Upper lobe of right lung (tissue), 1 donor: ENCODE results near the gene ZYG11B. TPM values are rescaled to one million over a fixed set of nuclear protein-coding genes. Genes with fewer than 3 reads are reported as not detected.
"Not testable (repeated sequence)": the region's sequence is repeated elsewhere in the genome, so short reads cannot be mapped to it uniquely, and the experiment has no call there.

Experiments
- ATAC-seq: fragments of 200-7000 bp; cut with Tn5 transposase; one replicate; pipeline ENCODE4 v1.9.1; 2020; ENCODE audit warnings: mild to moderate bottlenecking, moderate library complexity
- DNase-seq: peaks from one replicate; pipeline ENCODE4 v3.0.0-alpha.2; 2020
- H3K27ac ChIP-seq: fragments of 200-600 bp; one replicate; pipeline ENCODE4 v1.8.0; 2022
- H3K27me3 ChIP-seq: fragments of 200-600 bp; one replicate; pipeline ENCODE4 v1.8.0; 2022; ENCODE audit warnings: mild to moderate bottlenecking
- H3K36me3 ChIP-seq: fragments of 200-600 bp; one replicate; pipeline ENCODE4 v1.8.0; 2022
- H3K4me1 ChIP-seq: fragments of 200-600 bp; one replicate; pipeline ENCODE4 v1.8.0; 2022
- H3K4me3 ChIP-seq: fragments of 200-600 bp; one replicate; pipeline ENCODE4 v1.8.0; 2022; ENCODE audit warnings: mild to moderate bottlenecking
- H3K9me3 ChIP-seq: fragments of 200-600 bp; one replicate; pipeline ENCODE4 v1.8.0; 2022
- intact Hi-C: fragments of 100-400 bp; cut with DNase I; formaldehyde crosslinking; loops from one replicate; pipeline ENCODE4 v1.11.0; 2022
- total RNA-seq: library from RNA; stranded (reverse); fragmentation: NEBNext Ultra II Directional; extraction: Animal tissue kit (Norgen Biotek cat#: 25700); gene quantifications from one replicate; pipeline ENCODE4 v1.2.1, GENCODE V29; 2021
- TF ChIP-seq, protein P1 (sequence below): fragments of 200-600 bp; IDR thresholded peaks from one replicate; pipeline ENCODE4 v1.8.0; 2022; ENCODE audit warnings: antibody characterized with exemption
- donor health status: DM: no; HTN: yes; CAD: no; lungs with severe emphysema.

The ZYG11B gene
- total RNA-seq, 1 donor from 2014 or later: 30.5 TPM

DNA sequence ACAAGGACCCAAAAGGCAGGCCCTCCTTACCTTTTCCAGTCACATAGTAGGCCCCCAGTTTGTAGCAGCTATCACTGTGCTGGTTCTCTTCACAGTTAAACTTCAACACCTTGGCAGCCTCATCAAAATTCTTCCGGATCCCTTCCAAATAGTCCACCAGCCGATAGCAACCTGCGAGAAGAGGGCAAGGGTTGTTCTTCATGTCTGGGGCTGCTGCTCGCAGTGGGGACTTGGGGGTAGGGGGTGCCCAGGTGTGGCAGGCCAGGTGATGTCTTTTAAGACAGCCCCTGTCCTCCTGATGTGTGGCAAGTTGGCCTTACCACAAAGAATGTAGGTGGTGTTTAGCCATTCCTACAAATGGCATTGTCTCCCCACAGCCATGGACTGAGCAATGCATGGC is 33.6 kb upstream of the ZYG11B start:
- Histone ChIP-seq H3K27me3 (no peaks in the 10 kb centered on the region), H3K9me3 (no peaks in the 10 kb centered on the region), H3K36me3 (peaks cover 45% of the 10 kb centered on the region), H3K27ac (no peak overlapping the region), H3K4me1 (peaks cover 7% of the 10 kb centered on the region), H3K4me3 (no peak overlapping the region)
- TF ChIP-seq, protein P1, sequence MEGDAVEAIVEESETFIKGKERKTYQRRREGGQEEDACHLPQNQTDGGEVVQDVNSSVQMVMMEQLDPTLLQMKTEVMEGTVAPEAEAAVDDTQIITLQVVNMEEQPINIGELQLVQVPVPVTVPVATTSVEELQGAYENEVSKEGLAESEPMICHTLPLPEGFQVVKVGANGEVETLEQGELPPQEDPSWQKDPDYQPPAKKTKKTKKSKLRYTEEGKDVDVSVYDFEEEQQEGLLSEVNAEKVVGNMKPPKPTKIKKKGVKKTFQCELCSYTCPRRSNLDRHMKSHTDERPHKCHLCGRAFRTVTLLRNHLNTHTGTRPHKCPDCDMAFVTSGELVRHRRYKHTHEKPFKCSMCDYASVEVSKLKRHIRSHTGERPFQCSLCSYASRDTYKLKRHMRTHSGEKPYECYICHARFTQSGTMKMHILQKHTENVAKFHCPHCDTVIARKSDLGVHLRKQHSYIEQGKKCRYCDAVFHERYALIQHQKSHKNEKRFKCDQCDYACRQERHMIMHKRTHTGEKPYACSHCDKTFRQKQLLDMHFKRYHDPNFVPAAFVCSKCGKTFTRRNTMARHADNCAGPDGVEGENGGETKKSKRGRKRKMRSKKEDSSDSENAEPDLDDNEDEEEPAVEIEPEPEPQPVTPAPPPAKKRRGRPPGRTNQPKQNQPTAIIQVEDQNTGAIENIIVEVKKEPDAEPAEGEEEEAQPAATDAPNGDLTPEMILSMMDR: no peak
- DNase-seq: no peak
- intact Hi-C loops: no loop called here
- no peak for ATAC-seq

DNA sequence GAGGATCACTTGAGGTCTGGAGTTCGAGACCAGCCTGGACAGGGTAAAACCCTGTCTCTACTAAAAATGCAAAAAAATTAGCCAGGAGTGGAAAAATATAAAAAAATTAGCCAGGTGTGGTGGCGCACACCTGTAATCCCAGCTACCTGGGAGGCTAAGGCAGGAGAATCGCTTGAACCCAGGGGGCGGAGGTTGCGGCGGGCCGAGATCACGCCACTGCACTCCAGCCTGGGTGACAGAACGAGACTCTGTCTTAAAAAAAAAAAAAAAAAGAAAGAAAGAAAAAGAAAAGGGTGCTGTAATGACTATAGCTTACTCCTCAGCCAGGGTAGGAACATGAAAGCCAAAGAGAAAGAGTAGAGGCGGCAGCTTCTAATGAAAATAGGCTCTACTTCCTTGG is 32.9 kb upstream of the ZYG11B start:
- H3K4me3 ChIP-seq, H3K9me3 ChIP-seq, ATAC-seq, DNase-seq, H3K27ac ChIP-seq, intact Hi-C loops, H3K4me1 ChIP-seq, H3K27me3 ChIP-seq: not testable (repeated sequence)
- H3K36me3 ChIP-seq: peaks cover 40% of the 10 kb centered on the region

DNA sequence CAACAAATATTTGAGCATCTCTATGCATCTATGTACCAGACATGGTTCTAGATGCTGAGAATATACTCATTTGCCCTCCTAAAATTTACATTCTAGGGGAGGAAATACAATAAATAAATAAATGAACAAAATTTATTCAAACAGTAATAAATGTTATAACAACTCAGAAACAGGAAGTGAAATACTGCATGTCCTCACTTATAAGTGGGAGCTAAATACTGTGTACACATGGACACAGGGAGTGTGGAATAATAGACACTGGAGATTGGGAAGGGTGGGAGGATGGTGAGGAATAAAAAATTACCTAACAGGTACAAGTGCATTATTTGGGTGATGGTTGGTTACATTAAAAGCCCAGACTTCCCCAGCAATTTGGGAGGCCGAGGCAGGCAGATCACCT is 32.4 kb upstream of the ZYG11B start:
- intact Hi-C loops: no loop called here
- no peaks in the 10 kb centered on the region for H3K27me3 ChIP-seq
- H3K9me3 ChIP-seq: no peaks in the 10 kb centered on the region
- ATAC-seq (no peak), DNase-seq (no peak)
- H3K4me1 ChIP-seq: peaks cover 12% of the 10 kb centered on the region
- no peak overlapping the region for H3K27ac ChIP-seq
- no peak overlapping the region for H3K4me3 ChIP-seq
- TF ChIP-seq, protein P1: no peak
- H3K36me3 ChIP-seq: peaks cover 35% of the 10 kb centered on the region

DNA sequence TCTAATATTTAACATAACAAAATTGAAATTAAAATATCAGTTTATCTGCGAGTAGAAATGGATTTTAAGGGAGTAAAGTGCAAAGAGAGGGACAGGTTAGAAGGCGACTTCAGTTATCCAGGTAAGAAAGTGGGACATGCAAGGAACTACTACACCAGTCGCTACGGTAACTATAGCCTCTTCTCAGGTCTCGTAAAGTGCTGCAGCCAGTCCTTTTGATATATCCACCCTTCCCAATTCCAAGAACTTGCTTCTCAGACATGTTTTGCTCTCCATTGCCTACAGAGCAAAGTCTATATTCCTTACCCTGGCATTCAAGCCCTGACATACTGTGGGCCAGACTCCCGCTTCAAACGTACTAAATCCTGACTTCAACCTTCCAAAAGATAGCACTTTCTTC is 30.6 kb upstream of the ZYG11B start:
- H3K27ac ChIP-seq: no peak overlapping the region
- intact Hi-C loops: no loop called here
- H3K36me3 ChIP-seq: peaks cover 22% of the 10 kb centered on the region
- no peak for DNase-seq
- no peaks in the 10 kb centered on the region for H3K9me3 ChIP-seq
- no peaks in the 10 kb centered on the region for H3K27me3 ChIP-seq
- no peak for ATAC-seq
- H3K4me1 ChIP-seq: peaks cover 12% of the 10 kb centered on the region
- TF ChIP-seq, protein P1: no peak
- H3K4me3 ChIP-seq: no peak overlapping the region

DNA sequence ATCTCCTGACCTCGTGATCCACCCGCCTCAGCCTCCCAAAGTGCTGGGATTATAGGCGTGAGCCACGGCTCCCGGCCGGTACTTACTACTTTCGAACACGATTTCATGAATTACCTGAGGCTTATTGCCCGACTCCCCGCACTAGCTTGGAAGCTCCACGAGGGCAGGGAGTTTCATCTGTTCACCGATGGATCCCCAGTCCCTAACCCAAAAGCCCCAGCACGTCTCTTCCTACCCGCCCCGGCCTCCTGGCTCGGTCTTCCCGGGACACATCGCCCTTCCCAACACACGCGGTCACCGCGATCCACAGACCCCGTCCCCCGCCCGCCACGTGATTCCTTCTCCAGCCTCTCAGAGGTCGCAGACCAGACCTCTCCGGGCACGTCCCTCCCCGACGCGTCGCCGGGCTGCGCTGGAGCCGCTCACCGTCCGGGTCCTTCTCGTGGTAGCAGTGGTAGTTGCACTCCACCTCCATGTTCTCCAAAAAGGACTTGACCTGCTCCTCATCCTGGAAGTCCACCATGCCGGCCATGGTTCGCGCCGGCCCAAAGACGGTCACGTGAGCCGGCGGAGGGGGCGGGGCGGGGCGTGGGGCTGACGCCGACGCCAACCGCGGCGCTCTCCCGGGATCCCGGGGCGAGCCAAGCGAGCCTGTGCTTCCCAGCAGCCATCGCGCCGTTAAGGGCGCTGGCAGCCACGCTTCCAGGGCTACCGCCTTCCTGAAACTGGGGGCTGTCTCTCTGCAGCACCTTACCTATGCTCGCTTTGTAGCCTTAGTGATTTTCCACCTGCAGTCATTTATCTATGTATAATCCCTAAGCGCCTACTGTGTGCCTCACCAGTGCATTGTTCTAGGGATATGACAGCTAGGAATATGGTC is 28.2 kb upstream of the ZYG11B start, which contains the start of gene COA7:
Gene COA7 (minus strand): TSS at position 553 of the 880 bp plus-strand sequence. CDS start 21 bp downstream, at position 532.
- peak; percentile 94 for ATAC-seq
- no peaks in the 10 kb centered on the region for H3K36me3 ChIP-seq
- H3K4me3 ChIP-seq: peak within 1 kb of the TSS; percentile 87
- no peaks in the 10 kb centered on the region for H3K27me3 ChIP-seq
- peaks cover 12% of the 10 kb centered on the region for H3K4me1 ChIP-seq
- H3K9me3 ChIP-seq: no peaks in the 10 kb centered on the region
- H3K27ac ChIP-seq: peak within 1 kb of the TSS; percentile 80
- intact Hi-C loops: no loop called here
- TF ChIP-seq, protein P1: no peak
- DNase-seq: peak; percentile 95
